ENCODE measurements around the gene TAF15.

TAF15 gene

GRCh38 chr17:35867574-35867973 is 58.3 kb downstream of the TAF15 start:
- in situ Hi-C loops (cut with HindIII; ENCODE audit: low sequenced_read_pairs), result loop anchor here (25.0 kb wide), 1 partner anchor 620 kb away; the partner anchor contains the start of gene ZNHIT3

- in situ Hi-C loops (cut with HindIII; ENCODE audit: low sequenced_read_pairs), result loop anchor here (25.0 kb wide), 1 partner anchor 619 kb away; the partner anchor contains the start of gene ZNHIT3
Observed at GRCh38 chr17:35868737-35869136, 59.5 kb downstream of the TAF15 start, which contains the start of gene HEATR9. Gene HEATR9 (minus strand): TSS chr17:35868891. CDS start chr17:35868742, 149 bp downstream.

- in situ Hi-C loops (cut with HindIII; ENCODE audit: low sequenced_read_pairs), result loop anchor here (25.0 kb wide), 1 partner anchor 616 kb away; the partner anchor contains the start of gene ZNHIT3
Observed at GRCh38 chr17:35870906-35871819, 61.9 kb downstream of the TAF15 start.

GRCh38 chr17:35872196-35872980 is 63.1 kb downstream of the TAF15 start:
- in situ Hi-C loops (cut with HindIII; ENCODE audit: low sequenced_read_pairs), result loop anchor here (25.0 kb wide), 1 partner anchor 615 kb away; the partner anchor contains the start of gene ZNHIT3

- in situ Hi-C loops (cut with HindIII; ENCODE audit: low sequenced_read_pairs), result no loop called here
Observed at GRCh38 chr17:35875072-35875799, 66.0 kb downstream of the TAF15 start.

GRCh38 chr17:35875800-35876139 is 66.5 kb downstream of the TAF15 start:
- in situ Hi-C loops (cut with HindIII; ENCODE audit: low sequenced_read_pairs), result no loop called here

GRCh38 chr17:35876534-35876933 is 67.2 kb downstream of the TAF15 start:
- in situ Hi-C loops (cut with HindIII; ENCODE audit: low sequenced_read_pairs), result no loop called here

- in situ Hi-C loops (cut with HindIII; ENCODE audit: low sequenced_read_pairs), result no loop called here
Observed at GRCh38 chr17:35877345-35878029, 68.2 kb downstream of the TAF15 start.

- in situ Hi-C loops (cut with HindIII; ENCODE audit: low sequenced_read_pairs), result no loop called here
Observed at GRCh38 chr17:35878361-35878760, 69.1 kb downstream of the TAF15 start.

- in situ Hi-C loops (cut with HindIII; ENCODE audit: low sequenced_read_pairs), result no loop called here
Observed at GRCh38 chr17:35879773-35880654, 70.7 kb downstream of the TAF15 start, which contains the start of gene CCL5. Gene CCL5 (minus strand): TSS chr17:35880360.

- in situ Hi-C loops (cut with HindIII; ENCODE audit: low sequenced_read_pairs), result no loop called here
Observed at GRCh38 chr17:35889241-35889640, 80.0 kb downstream of the TAF15 start.

GRCh38 chr17:35889818-35890773 is 80.8 kb downstream of the TAF15 start:
- in situ Hi-C loops (cut with HindIII; ENCODE audit: low sequenced_read_pairs), result no loop called here

GRCh38 chr17:35890774-35891155 is 81.5 kb downstream of the TAF15 start:
- in situ Hi-C loops (cut with HindIII; ENCODE audit: low sequenced_read_pairs), result no loop called here

- in situ Hi-C loops (cut with HindIII; ENCODE audit: low sequenced_read_pairs), result no loop called here
Observed at GRCh38 chr17:35891269-35891668, 82.0 kb downstream of the TAF15 start.

- in situ Hi-C loops (cut with HindIII; ENCODE audit: low sequenced_read_pairs), result no loop called here
Observed at GRCh38 chr17:35892091-35893035, 83.1 kb downstream of the TAF15 start.

- in situ Hi-C loops (cut with HindIII; ENCODE audit: low sequenced_read_pairs), result no loop called here
Observed at GRCh38 chr17:35893751-35894150, 84.5 kb downstream of the TAF15 start.

- in situ Hi-C loops (cut with HindIII; ENCODE audit: low sequenced_read_pairs), result no loop called here
Observed at GRCh38 chr17:35894206-35894605, 84.9 kb downstream of the TAF15 start.
